Loucy (cell line): ENCODE results near the gene POTEM.
"Not testable (repeated sequence)": the region's sequence is repeated elsewhere in the genome, so short reads cannot be mapped to it uniquely, and the experiment has no call there.

Experiments
- H2AFZ ChIP-seq: fragments of 200-600 bp; sonication (generic); 2 replicates; pipeline ENCODE4 v1.6.0; 2016; ENCODE audit warnings: antibody characterized with exemption, mild to moderate bottlenecking, low read length, moderate library complexity
- H3F3A ChIP-seq: fragments of 200-600 bp; 2 replicates; pipeline ENCODE4 v1.6.0; 2016; ENCODE audit warnings: antibody characterized with exemption, low read depth, mild to moderate bottlenecking
- H3K27me3 ChIP-seq: fragments of 200-600 bp; sonication (generic); 2 replicates; pipeline ENCODE4 v1.6.1; 2014; ENCODE audit warnings: low read length, mild to moderate bottlenecking; ENCODE audit not compliant: insufficient read depth, poor library complexity, severe bottlenecking
- H3K36me3 ChIP-seq: fragments of 200-600 bp; sonication (generic); 2 replicates; pipeline ENCODE4 v1.6.1; 2016; ENCODE audit warnings: low read length; ENCODE audit not compliant: insufficient read depth
- H3K4me1 ChIP-seq: fragments of 200-600 bp; sonication (generic); 2 replicates; pipeline ENCODE4 v1.5.1; 2014; ENCODE audit warnings: low read length, mild to moderate bottlenecking; ENCODE audit not compliant: insufficient read depth, poor library complexity, severe bottlenecking
- H3K4me2 ChIP-seq: fragments of 200-600 bp; sonication (generic); 2 replicates; pipeline ENCODE4 v1.6.0; 2014; ENCODE audit warnings: antibody characterized with exemption, low read length, low read depth, mild to moderate bottlenecking; ENCODE audit not compliant: poor library complexity, severe bottlenecking
- H3K4me3 ChIP-seq: fragments of 200-600 bp; sonication (generic); 2 replicates; pipeline ENCODE4 v1.5.1; 2014; ENCODE audit warnings: low read length, mild to moderate bottlenecking, mixed read lengths; ENCODE audit not compliant: poor library complexity, severe bottlenecking
- H3K79me2 ChIP-seq: fragments of 200-600 bp; sonication (generic); 2 replicates; pipeline ENCODE4 v1.6.1; 2014; ENCODE audit warnings: low read length; ENCODE audit not compliant: insufficient read depth
- H3K9ac ChIP-seq: fragments of 200-600 bp; sonication (generic); 2 replicates; pipeline ENCODE4 v1.6.0; 2014; ENCODE audit warnings: mild to moderate bottlenecking, low read depth, low read length, moderate library complexity; ENCODE audit not compliant: poor library complexity, severe bottlenecking
- H3K9me2 ChIP-seq: fragments of 200-600 bp; sonication (generic); replicated peaks from 2 replicates; pipeline ENCODE4 v1.6.1; 2016; ENCODE audit warnings: low read depth, low read length, mixed read lengths
- H3K9me3 ChIP-seq: fragments of 200-600 bp; sonication (generic); 2 replicates; pipeline ENCODE4 v1.6.1; 2014; ENCODE audit warnings: mild to moderate bottlenecking, antibody characterized with exemption, low read length, low read depth; ENCODE audit not compliant: insufficient read depth
- H4K20me1 ChIP-seq: fragments of 200-600 bp; sonication (generic); 2 replicates; pipeline ENCODE4 v1.6.0; 2014; ENCODE audit warnings: antibody characterized with exemption, low read length, mild to moderate bottlenecking; ENCODE audit not compliant: insufficient read depth, poor library complexity, severe bottlenecking

Gene POTEM

DNA sequence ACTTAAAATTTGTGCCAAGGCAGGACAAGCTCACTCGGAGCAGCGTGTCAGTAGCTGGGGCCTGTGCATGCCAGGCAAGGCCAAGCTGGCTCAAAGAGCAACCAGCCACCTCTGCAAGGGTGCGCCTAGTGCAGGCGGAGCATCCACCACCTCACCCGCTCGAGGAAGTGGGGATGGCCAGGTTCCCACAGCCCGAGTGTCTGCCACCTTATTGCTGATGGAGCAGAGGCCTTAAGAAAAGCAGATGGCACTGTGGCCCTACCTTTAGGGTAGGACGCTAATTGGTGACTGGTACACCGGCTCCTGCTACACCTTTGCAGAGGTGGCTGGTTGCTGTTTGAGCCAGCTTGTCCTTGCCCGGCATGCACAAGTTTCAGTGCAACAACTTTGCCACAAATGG, 43.8 kb downstream of the POTEM start:
- not testable (repeated sequence) for H3K79me2 ChIP-seq, H3K4me2 ChIP-seq, H3K27me3 ChIP-seq, H3K4me1 ChIP-seq, H3K36me3 ChIP-seq, H3F3A ChIP-seq, H2AFZ ChIP-seq, H3K4me3 ChIP-seq, H4K20me1 ChIP-seq, H3K9ac ChIP-seq, H3K9me2 ChIP-seq, H3K9me3 ChIP-seq

DNA sequence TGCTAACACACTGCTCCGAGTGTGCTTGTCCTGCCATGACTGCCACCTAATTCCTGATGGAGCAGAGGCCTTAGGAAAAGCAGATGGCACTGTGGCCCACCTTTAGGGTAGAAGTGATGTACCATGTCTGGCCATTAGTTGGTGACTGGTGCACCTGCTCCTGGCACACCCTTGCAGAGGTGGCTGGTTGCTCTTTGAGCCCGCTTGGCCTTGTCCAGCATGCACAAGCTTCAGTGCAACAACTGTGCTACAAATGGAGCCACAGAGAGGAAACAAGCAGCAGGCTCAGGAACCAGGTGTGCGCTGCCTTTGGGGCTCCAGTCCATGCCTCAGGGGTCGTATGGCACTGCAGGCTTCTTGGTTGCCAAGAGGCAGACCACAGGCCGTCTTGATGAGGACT, 44.5 kb downstream of the POTEM start:
- H3K9me3 ChIP-seq, H3F3A ChIP-seq, H3K36me3 ChIP-seq, H3K4me1 ChIP-seq, H3K79me2 ChIP-seq, H3K4me3 ChIP-seq, H3K9ac ChIP-seq, H3K9me2 ChIP-seq, H3K27me3 ChIP-seq, H2AFZ ChIP-seq, H3K4me2 ChIP-seq, H4K20me1 ChIP-seq: not testable (repeated sequence)

DNA sequence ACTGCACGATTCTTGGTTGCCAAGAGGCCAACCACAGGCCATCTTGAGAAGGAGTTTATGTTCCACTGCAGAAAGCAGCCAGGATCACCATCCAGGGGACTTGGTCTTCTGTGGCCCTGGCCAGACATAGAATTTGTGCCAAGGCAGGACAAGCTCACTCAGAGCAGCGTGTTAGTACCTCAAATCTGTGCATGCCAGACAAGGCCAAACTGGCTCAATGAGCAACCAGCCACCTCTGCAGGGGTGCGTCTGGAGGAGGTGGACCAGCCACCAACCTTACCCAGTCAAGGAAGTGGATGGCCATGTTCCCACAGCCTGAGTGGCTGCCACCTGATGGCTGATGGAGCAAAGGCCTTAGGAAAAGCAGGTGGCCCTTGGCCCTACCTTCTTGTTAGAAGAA, 48.0 kb downstream of the POTEM start:
- H3K36me3 ChIP-seq, H3F3A ChIP-seq, H3K9me3 ChIP-seq, H3K27me3 ChIP-seq, H3K4me1 ChIP-seq, H3K9me2 ChIP-seq, H3K79me2 ChIP-seq, H3K9ac ChIP-seq, H3K4me3 ChIP-seq, H4K20me1 ChIP-seq, H2AFZ ChIP-seq, H3K4me2 ChIP-seq: not testable (repeated sequence)

DNA sequence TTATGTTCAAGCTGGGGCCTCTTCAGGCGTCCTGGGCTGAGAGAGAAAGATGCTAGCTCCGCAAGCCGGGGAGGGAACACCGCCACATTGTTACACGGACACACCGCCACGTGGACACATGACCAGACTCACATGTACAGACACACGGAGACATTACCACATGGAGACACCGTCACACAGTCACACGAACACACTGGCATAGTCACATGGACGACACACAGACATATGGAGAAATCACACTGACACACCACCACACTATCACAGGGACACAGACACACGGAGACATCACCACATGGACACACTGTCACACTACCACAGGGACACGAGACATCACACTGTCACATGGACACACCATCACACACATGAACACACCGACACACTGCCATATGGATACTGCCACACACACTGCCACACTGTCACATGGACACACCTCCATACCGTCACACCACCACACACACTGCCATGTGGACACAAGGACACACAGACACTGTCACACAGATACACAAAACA, 57.9 kb downstream of the POTEM start:
- not testable (repeated sequence) for H4K20me1 ChIP-seq, H3K4me2 ChIP-seq, H3K4me3 ChIP-seq, H3K4me1 ChIP-seq, H3K36me3 ChIP-seq, H3F3A ChIP-seq, H3K27me3 ChIP-seq, H3K9ac ChIP-seq, H3K9me2 ChIP-seq, H3K79me2 ChIP-seq, H3K9me3 ChIP-seq, H2AFZ ChIP-seq

DNA sequence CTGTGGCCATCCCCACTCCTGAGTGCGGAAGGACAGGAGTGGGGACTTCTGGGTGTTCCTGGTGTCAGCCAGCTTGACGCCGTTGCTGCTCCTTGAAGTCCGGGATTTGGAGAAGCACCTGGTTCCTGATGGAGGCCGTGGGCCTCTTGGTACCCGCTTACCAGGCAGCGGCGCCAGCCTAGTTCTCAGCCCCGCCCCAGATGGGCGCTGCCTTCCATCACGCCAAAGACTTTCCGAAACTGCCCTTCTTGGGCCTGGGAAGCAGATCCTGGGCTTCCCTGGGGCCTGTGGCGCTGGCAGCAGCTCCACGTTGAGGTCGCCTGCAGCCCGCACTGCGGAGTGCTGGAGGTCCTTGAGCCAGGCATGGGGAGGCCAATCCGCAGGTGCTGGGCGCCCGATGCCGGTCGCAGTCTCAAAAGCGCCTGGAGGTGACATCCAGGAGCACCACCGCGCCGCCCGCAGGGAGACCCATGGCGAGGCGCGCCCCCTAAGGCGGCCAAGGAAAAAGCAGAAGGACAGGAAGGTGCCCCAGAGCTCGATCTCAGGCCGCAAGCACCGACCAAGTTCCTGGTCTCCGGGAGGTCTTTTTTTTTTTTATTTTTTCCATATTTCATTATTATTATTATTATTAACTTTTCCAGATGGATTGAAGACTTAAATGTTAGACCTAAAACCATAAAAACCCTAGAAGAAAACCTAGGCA, 59.6 kb downstream of the POTEM start:
- not testable (repeated sequence) for H3K9ac ChIP-seq, H3F3A ChIP-seq, H4K20me1 ChIP-seq, H3K9me2 ChIP-seq, H3K36me3 ChIP-seq, H3K27me3 ChIP-seq, H3K79me2 ChIP-seq, H3K4me3 ChIP-seq, H2AFZ ChIP-seq, H3K9me3 ChIP-seq, H3K4me2 ChIP-seq, H3K4me1 ChIP-seq

DNA sequence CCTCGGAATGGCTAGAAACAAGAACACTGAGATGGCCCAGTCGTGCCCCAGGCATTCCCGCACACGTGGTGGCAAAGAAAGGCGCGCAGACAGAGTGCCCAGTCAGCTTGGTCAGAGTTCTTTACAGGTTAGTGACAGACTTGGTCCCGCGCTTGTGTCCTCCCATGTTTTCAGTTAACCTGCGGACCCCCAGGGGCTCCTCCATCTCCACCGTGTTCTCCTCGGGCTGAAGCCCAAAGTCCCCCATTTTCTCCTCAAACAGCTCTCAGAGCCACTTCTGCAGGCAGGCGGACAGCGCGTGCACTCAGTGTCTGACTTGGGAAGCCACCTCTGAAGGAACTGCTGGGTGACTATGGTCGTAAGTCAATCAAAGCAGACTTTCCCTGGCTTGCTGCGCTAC, 60.7 kb downstream of the POTEM start:
- not testable (repeated sequence) for H3K4me1 ChIP-seq, H3F3A ChIP-seq, H3K27me3 ChIP-seq, H3K79me2 ChIP-seq, H3K9ac ChIP-seq, H3K36me3 ChIP-seq, H3K9me2 ChIP-seq, H3K9me3 ChIP-seq, H4K20me1 ChIP-seq, H2AFZ ChIP-seq, H3K4me2 ChIP-seq, H3K4me3 ChIP-seq

DNA sequence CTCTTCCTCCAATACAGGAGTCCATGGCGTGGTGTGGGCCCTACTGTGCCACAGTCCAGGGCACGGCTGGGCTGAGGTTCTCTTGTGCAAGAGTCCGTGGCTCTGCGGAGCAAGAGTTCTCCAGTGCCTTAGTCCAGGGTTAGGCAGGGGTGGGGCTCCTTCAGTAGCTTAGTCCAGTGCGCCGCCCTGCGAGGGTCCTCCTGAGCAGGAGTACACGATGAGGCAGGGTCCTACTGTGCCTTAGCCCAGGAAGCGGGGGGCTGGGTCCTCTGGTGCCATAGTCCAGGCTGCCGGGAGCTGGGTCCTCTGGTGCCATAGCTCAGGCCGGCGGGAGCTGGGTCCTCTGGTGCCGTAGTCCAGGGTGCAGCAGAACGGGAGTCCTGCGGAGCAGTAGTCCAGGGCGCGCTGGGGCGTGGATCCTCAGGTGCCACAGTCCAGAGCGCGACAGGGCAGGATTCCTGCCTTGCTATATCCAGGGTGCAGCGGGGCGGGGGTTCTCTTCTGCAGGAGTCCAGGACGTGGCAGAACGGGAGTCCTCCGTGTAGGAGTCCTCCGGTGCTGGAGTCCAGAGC, 69.7 kb downstream of the POTEM start:
- not testable (repeated sequence) for H3K4me3 ChIP-seq, H3F3A ChIP-seq, H4K20me1 ChIP-seq, H3K9me2 ChIP-seq, H3K27me3 ChIP-seq, H3K4me2 ChIP-seq, H3K9ac ChIP-seq, H2AFZ ChIP-seq, H3K9me3 ChIP-seq, H3K4me1 ChIP-seq, H3K36me3 ChIP-seq, H3K79me2 ChIP-seq
